CD4-positive, alpha-beta T cell treated with Interleukin-6 at 100 ng/mL for 8 hours (primary cell): ENCODE data around the gene ANKAR.
"Not testable (repeated sequence)": the region's sequence is repeated elsewhere in the genome, so short reads cannot be mapped to it uniquely, and the experiment has no call there.

Experiments
- DNase-seq: peaks from one replicate; pipeline ENCODE4 v3.0.0-alpha.2; 2020; ENCODE audit warnings: mixed read lengths, low spot score

ANKAR gene

GRCh38 chr2:189709501-189710221 is 35.2 kb downstream of the ANKAR start:
- no peak for DNase-seq

- not testable (repeated sequence) for DNase-seq
Observed at GRCh38 chr2:189717593-189717992, 43.1 kb downstream of the ANKAR start.

DNA sequence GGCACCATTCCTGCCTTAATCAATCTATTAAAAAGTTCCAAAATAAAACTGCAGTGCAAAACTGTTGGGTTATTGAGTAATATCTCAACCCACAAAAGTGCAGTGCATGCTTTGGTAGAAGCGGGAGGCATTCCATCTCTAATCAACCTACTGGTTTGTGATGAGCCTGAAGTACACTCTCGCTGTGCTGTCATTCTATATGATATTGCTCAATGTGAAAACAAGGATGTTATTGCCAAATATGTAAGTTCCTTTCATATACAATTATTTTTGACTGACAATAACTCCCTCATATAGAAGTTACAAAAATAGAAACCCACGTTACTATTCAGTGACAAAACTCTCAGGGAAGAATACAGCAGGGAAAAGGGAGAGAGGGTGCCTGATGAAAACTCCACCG is 45.1 kb downstream of the ANKAR start:
- DNase-seq: no peak

DNA sequence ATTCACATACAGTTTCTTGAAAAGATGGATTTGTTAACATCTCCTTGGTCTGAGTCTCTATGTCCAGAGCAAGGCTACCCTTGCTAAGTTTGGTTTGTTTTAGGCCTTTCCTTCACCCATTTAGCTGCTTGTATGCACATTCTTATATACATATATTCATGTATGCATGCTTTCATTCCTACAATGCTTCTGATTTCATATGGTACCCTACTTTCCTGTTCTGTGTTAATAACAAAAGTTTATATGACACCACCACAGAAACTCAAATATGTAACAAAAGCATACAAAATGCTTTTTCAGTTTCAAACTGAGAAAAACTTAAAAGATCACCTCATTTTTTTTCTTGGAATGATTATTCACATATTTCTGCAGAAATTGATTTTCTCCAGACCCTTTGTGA is 48.7 kb downstream of the ANKAR start:
- no peak for DNase-seq
